IMR-90 (cell line): Measurements from ENCODE around the gene RBM45. TPM values are rescaled to one million over a fixed set of nuclear protein-coding genes. Genes with fewer than 3 reads are reported as not detected.

Experiments
- ATAC-seq: fragments of 200-7000 bp; cut with Tn5 transposase; 2 replicates; pipeline ENCODE4 v1.9.1; 2020; ENCODE audit warnings: low read depth, mild to moderate bottlenecking, moderate library complexity
- BruUV-seq: library from RNA; stranded (reverse); fragments of 400-500 nt; replicated peaks from 2 replicates; lab custom pipeline; 2021; lab: Mats Ljungman, UMichigan
- CTCF ChIA-PET: fragments of 300-600 bp; formaldehyde crosslinking; extraction: SDS; loops from one replicate; lab custom pipeline; 2021; ENCODE audit warnings: antibody characterized with exemption; lab: Yijun Ruan, JAX
- POLR2A ChIA-PET: fragments of 300-600 bp; sonication (Branson Sonifier 250); formaldehyde crosslinking; loops from one replicate; lab custom pipeline; 2022; ENCODE audit warnings: antibody characterized with exemption; ENCODE audit not compliant: unreplicated experiment; lab: Charles Lee
- DNase-seq: peaks from one replicate; pipeline ENCODE4 v3.0.0; 2013
- H2AFZ ChIP-seq: replicated peaks from 2 replicates; pipeline ENCODE3; 2013; ENCODE audit warnings: low read length, mild to moderate bottlenecking; ENCODE audit not compliant: poor library complexity
- H2AK5ac ChIP-seq: 2 replicates; pipeline ENCODE4 v1.6.1; 2013; ENCODE audit warnings: low read depth, low read length, inconsistent platforms
- H2AK9ac ChIP-seq: replicated peaks from 2 replicates; pipeline ENCODE3; 2013; ENCODE audit warnings: mild to moderate bottlenecking, low read depth, low read length, moderate library complexity; ENCODE audit not compliant: poor library complexity
- H2BK120ac ChIP-seq: 2 replicates; pipeline ENCODE4 v1.6.1; 2013; ENCODE audit warnings: low read depth, low read length, inconsistent platforms
- H2BK15ac ChIP-seq: 3 replicates; pipeline ENCODE4 v1.6.1; 2013; ENCODE audit warnings: low read depth, low read length, inconsistent platforms
- H2BK20ac ChIP-seq: 2 replicates; pipeline ENCODE4 v1.6.1; 2013; ENCODE audit warnings: low read depth, mild to moderate bottlenecking, inconsistent platforms, low read length, moderate library complexity
- H2BK5ac ChIP-seq: 2 replicates; pipeline ENCODE4 v1.6.1; 2013; ENCODE audit warnings: mild to moderate bottlenecking, low read depth, low read length, inconsistent platforms; ENCODE audit not compliant: poor library complexity, severe bottlenecking
- H3K14ac ChIP-seq: replicated peaks from 2 replicates; pipeline ENCODE4 v1.6.1; 2013; ENCODE audit warnings: low read depth, low read length, inconsistent platforms
- H3K18ac ChIP-seq: 2 replicates; pipeline ENCODE4 v1.6.1; 2013; ENCODE audit warnings: low read depth, low read length, control low read depth
- H3K23ac ChIP-seq: 2 replicates; pipeline ENCODE4 v1.6.1; 2013; ENCODE audit warnings: low read depth, low read length, inconsistent platforms
- H3K27ac ChIP-seq: 2 replicates; pipeline ENCODE4 v1.5.1; 2013; ENCODE audit warnings: mild to moderate bottlenecking, control low read depth, low read length; ENCODE audit not compliant: insufficient read depth
- H3K27me3 ChIP-seq: 2 replicates; pipeline ENCODE4 v1.6.1; 2013; ENCODE audit warnings: low read length; ENCODE audit not compliant: control insufficient read depth, insufficient read depth
- H3K36me3 ChIP-seq: 2 replicates; pipeline ENCODE4 v1.6.1; 2013; ENCODE audit warnings: low read length, mixed read lengths; ENCODE audit not compliant: control insufficient read depth, insufficient read depth
- H3K4ac ChIP-seq: 2 replicates; pipeline ENCODE4 v1.6.1; 2013; ENCODE audit warnings: low read depth, low read length, inconsistent platforms
- H3K4me1 ChIP-seq: 2 replicates; pipeline ENCODE4 v1.6.1; 2013; ENCODE audit warnings: low read length, mixed read lengths; ENCODE audit not compliant: control insufficient read depth, insufficient read depth
- H3K4me2 ChIP-seq: 2 replicates; pipeline ENCODE4 v1.6.1; 2013; ENCODE audit warnings: low read depth, mild to moderate bottlenecking, control low read depth, low read length, moderate library complexity
- H3K4me3 ChIP-seq: 2 replicates; pipeline ENCODE4 v1.5.1; 2013; ENCODE audit warnings: low read depth, mild to moderate bottlenecking, control low read depth, low read length, moderate library complexity; ENCODE audit not compliant: insufficient read depth
- H3K56ac ChIP-seq: 2 replicates; pipeline ENCODE4 v1.6.1; 2013; ENCODE audit warnings: low read length, inconsistent platforms; ENCODE audit not compliant: insufficient read depth; ENCODE audit errors: extremely low read depth
- H3K79me1 ChIP-seq, 2 experiments: 2 replicates each; pipeline ENCODE4 v1.6.1; 2013; ENCODE audit warnings: low read length in 2 of 2, inconsistent platforms in 1 of 2, low read depth in 1 of 2
- H3K9ac ChIP-seq: 2 replicates; pipeline ENCODE4 v1.6.1; 2013; ENCODE audit warnings: low read depth, low read length, control low read depth
- H3K9me1 ChIP-seq: 2 replicates; pipeline ENCODE4 v1.6.1; 2013; ENCODE audit warnings: low read length, inconsistent platforms; ENCODE audit not compliant: insufficient read depth
- H3K9me3 ChIP-seq: 2 replicates; pipeline ENCODE4 v1.6.1; 2013; ENCODE audit warnings: low read length; ENCODE audit not compliant: control insufficient read depth, insufficient read depth
- H4K20me1 ChIP-seq: 2 replicates; pipeline ENCODE4 v1.6.1; 2013; ENCODE audit warnings: low read length, inconsistent platforms; ENCODE audit not compliant: insufficient read depth
- H4K5ac ChIP-seq: 2 replicates; pipeline ENCODE4 v1.6.1; 2013; ENCODE audit warnings: mild to moderate bottlenecking, low read depth, low read length, control low read depth
- H4K8ac ChIP-seq, 2 experiments: 2 replicates each; pipeline ENCODE4 v1.6.1; 2013; ENCODE audit warnings: low read depth in 2 of 2, low read length in 2 of 2, control low read depth in 1 of 2, inconsistent platforms in 1 of 2
- H4K91ac ChIP-seq: 2 replicates; pipeline ENCODE4 v1.6.1; 2013; ENCODE audit warnings: low read depth, low read length, inconsistent platforms; ENCODE audit not compliant: insufficient read depth
- NFE2L2 ChIP-seq: fragments of 150-350 bp; IDR thresholded peaks from 2 replicates; pipeline ENCODE4 v1.6.1; 2016; ENCODE audit warnings: low read depth, mild to moderate bottlenecking, low read length
- POLR2A ChIP-seq: IDR thresholded peaks from 2 replicates; pipeline ENCODE4 v1.6.1; 2012; ENCODE audit warnings: mild to moderate bottlenecking, low read depth, low read length
- WGBS, 2 experiments: methylation state at CpG; one replicate each; pipeline versions ENCODE4 v1.1.5 to v1.1.7; 2013; ENCODE audit warnings: missing lambda C conversion rate in 2 of 2; ENCODE audit not compliant: insufficient read length in 1 of 2; ENCODE audit errors: extremely low coverage in 2 of 2; 5-methylcytosine and 5-hydroxymethylcytosine counted together
- dilution Hi-C: fragments of 300-500 bp; cut with HindIII; formaldehyde crosslinking; loops from one replicate; pipeline ENCODE4 v1.14.3; 2018; ENCODE audit warnings: low sequenced_read_pairs; ENCODE audit not compliant: unreplicated experiment
- in situ Hi-C: fragments of 300-500 bp; cut with MboI; formaldehyde crosslinking; loops from 3 replicates; pipeline ENCODE4 v1.14.3; 2019; ENCODE audit warnings: low sequenced_read_pairs, inconsistent platforms, mixed read lengths
- intact Hi-C: fragments of 100-400 bp; cut with micrococcal nuclease; formaldehyde crosslinking; loops from 2 replicates; pipeline ENCODE4 v1.10.0; 2022
- polyA plus RNA-seq, 3 experiments: library from polyadenylated mRNA; depleted of rRNA; stranded (reverse); fragments of >200 nt; gene quantifications; 2 replicates each; pipeline ENCODE4 v1.2.3, GENCODE V29; 2012; ENCODE audit warnings: low replicate concordance in 1 of 3
- total RNA-seq: library from RNA; depleted of rRNA; stranded (reverse); fragments of >200 nt; gene quantifications from 2 replicates; pipeline ENCODE4 v1.2.3, GENCODE V29; 2012

Gene RBM45
- total and polyA plus RNA-seq, 2 of the 4 experiments (the other 2 are of a cell fraction): 10.3 to 17.9 TPM

- DNase-seq (no peak), ATAC-seq (no peak)
- dilution Hi-C loops: no loop called here
- H3K9ac ChIP-seq: no peak overlapping the region
- H3K79me1 ChIP-seq: no peaks in the 10 kb centered on the region
- BruUV-seq: no TSS peak
- no peak overlapping the region for H3K23ac ChIP-seq
- no peaks in the 10 kb centered on the region for H3K9me3 ChIP-seq
- H4K91ac ChIP-seq: no peak overlapping the region
- no peak overlapping the region for H3K56ac ChIP-seq
- no peak overlapping the region for H2AK9ac ChIP-seq
- CTCF ChIA-PET: no interaction called here
- in situ Hi-C loops: no loop called here
- no peak overlapping the region for H3K18ac ChIP-seq
- no CpG with 5 or more reads among the region's 1 CpG for WGBS, 2 experiments
- H3K4me2 ChIP-seq: no peak overlapping the region
- no peak overlapping the region for H3K4ac ChIP-seq
- H3K14ac ChIP-seq: no peak overlapping the region
- no peak overlapping the region for H4K5ac ChIP-seq
- H3K27me3 ChIP-seq: no peaks in the 10 kb centered on the region
- no peak overlapping the region for H2BK20ac ChIP-seq
- no peak overlapping the region for H2BK120ac ChIP-seq
- no peak overlapping the region for H3K27ac ChIP-seq
- intact Hi-C loops: no loop called here
- no peaks in the 10 kb centered on the region for H3K4me1 ChIP-seq
- POLR2A ChIA-PET: no interaction called here
- no peak overlapping the region for H2BK5ac ChIP-seq
- no peak overlapping the region for H2AK5ac ChIP-seq
- TF ChIP-seq POLR2A (no peak), NFE2L2 (no peak)
- no peaks in the 10 kb centered on the region for H4K20me1 ChIP-seq
- no peaks in the 10 kb centered on the region for H3K36me3 ChIP-seq
- no peaks in the 10 kb centered on the region for H3K9me1 ChIP-seq
- H2AFZ ChIP-seq: no peak overlapping the region
- H4K8ac ChIP-seq: no peak overlapping the region
- no peak overlapping the region for H2BK15ac ChIP-seq
- H3K4me3 ChIP-seq: no peak overlapping the region
Observed at GRCh38 chr2:178160601-178161000, 48.4 kb downstream of the RBM45 start.
